Measurements from ENCODE around the gene WAPL.
A peak's percentile ranks its signal among the peaks of the same experiment; 100 is the strongest.

The WAPL gene

GRCh38 chr10:86461963-86462804 lies 59.4 kb downstream of the WAPL start:
- no peak for DNase-seq (ENCODE audit: low spot score)
- no peak for FAIRE-seq

DNA sequence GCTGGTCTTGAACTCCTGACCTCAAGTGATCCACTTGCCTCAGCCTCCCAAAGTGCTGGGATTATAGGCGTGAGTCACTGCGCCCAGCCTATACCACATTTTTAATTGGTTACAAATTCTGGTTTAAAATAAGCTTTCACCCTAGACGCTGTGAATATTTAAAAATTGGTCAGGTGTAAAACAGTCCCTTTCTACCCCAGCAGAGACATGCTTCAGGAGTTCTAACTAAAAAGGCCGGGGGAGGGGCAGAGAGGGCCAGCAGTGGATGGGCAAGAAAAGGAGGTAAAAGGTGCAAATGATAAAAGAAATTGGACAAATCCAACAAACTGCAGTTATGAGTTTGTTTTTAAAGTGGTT lies 70.0 kb downstream of the WAPL start:
- DNase-seq (ENCODE audit: low spot score) (no peak), FAIRE-seq (no peak)

GRCh38 chr10:86450806-86451603 lies 70.6 kb downstream of the WAPL start:
- no peak for FAIRE-seq
- no peak for DNase-seq (ENCODE audit: low spot score)

DNA sequence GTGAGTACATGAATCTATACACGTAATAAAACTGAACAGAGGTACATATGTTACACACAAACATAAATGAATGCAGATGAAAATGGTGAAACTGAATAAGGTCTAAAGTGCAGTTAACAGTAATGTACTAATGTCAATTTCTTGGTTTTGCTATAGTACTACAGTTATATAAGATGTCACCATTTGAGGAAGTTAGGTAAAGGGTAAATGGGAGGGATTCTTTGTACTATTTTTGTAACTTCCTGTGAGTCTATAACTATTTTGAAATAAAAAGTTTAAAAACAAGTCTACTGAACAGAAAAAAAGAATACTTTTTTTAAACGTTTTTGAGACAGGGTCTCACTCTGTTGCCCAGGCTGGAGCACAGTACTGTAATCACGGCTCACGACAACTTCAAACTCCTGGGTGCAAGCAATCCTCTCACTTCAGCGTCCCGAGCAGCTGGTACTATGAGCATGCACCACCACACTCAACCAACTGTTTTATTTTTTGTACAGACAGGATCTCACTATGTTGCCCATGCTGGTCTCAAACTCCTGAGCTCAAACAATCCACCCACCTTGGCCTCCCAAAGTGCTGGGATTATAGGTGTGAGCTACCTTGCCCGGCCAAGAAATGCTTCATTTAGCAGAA lies 71.5 kb downstream of the WAPL start:
- no peak for FAIRE-seq
- no peak for DNase-seq (ENCODE audit: low spot score)

GRCh38 chr10:86447432-86447831 lies 74.2 kb downstream of the WAPL start:
- FAIRE-seq = no peak

DNA sequence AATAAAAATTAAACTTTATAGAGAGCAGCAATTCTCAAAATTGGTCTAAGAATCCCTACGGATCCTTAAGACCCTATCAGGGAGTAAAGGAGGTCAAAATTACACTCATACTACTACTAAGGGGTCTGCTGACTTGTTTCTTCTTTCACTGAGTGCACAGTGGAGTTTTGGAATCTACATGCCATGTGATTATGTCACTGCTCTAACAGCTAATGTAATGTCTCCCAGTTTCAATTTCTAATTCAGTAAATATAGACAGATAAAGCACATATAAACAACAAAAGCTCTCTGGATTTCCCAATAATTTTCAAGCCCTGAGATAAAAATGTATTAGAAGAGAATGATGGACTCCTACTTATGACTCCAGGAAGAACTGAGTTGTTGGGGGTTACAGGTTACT lies 74.6 kb downstream of the WAPL start:
- no peak for FAIRE-seq
- no peak for DNase-seq (ENCODE audit: low spot score)

More at GRCh38 chr10:86447432-86447831, 74.2 kb downstream of the WAPL start:
- DNase-seq (ENCODE audit: low spot score) = no peak

DNA sequence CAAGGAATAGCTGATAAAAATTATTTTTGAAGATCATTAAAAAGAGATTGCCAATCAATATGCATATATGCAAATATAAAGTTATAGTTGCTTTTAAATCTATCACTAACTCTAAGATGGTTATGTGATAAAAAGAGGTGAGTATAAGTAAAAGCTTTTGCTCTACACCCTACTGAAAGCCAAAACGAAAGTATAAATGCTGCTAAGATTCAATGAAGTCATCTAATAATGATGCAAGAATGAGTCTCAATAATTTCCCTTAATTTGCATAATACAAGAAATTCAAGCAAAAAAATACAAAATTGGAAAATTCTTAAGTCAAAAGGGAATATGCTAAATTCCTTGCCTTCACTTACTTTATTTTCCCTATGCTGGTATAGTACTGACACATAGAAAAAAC lies 75.2 kb downstream of the WAPL start:
- DNase-seq (ENCODE audit: low spot score) = no peak
- no peak for FAIRE-seq

- DNase-seq (ENCODE audit: low spot score) = no peak
- no peak for FAIRE-seq
These were observed 77.7 kb downstream of the WAPL start for GRCh38 chr10:86443936-86444335.

GRCh38 chr10:86443069-86443468 lies 78.5 kb downstream of the WAPL start:
- no peak for DNase-seq (ENCODE audit: low spot score)
- FAIRE-seq = no peak

DNA sequence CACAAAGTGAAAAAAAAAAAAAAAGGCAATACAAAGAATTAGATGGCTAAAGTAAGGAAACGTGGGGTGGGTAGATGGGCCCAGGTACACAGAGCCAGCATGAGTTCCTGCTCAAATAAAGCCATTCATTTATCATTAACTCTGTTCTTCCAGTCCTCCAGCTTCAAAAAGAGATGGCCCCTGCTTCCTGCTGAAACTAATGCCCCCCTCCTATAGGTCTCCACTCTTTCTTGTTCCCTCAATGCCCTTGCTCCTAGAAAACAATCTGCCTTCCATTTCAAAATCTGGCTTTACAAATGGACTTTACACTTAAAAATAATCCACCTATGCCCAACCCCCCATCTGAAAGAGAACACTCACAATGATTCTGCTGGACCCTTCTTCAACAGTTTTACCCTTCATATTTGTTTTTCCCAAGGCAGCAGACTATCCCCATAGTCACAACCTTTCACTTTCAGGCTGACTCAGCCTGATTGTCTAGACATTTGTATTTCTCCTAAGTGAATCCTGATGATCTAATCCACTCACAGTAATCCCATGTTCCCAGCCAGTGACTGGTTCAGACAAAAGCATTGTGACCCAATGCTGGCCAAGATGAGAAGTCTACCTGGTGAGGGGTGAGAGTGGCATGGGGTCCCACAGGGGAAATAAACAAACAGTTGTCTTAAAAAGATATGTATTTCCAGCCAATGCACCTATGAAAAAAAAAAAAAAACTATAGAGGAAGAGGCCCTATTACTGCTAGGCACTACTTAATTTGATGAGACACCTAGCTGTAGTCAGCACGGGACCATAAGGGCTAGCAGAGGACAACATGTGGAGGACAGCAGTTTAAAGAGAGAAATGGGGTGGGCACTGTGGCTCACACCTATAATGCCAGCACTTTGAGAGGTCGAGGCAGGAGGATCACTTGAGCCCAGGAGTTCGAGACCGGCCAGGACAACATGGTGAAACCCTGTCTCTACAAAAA lies 80.4 kb downstream of the WAPL start:
- DNase-seq (ENCODE audit: low spot score) = peak; percentile 28

DNA sequence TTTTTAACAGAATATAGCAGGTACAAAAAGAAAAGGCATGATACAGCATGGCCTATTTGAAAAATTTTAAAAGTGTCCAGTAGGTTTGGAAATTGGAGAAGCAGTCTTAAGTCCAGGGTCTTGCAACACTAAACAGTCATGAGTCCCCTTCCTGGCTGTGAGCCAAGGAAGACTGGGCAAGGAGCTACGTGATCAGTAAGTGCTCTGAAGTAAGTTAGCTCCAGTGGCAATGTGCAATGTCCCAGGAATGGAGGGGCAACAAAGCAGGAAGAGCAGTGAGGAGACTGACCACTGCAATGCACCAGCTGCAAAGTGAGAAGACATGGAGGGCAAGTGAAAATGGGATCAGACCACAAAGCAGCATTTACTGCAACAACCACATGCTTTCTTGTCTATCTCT lies 82.0 kb downstream of the WAPL start:
- no peak for DNase-seq (ENCODE audit: low spot score)
- FAIRE-seq = peak; percentile 44

More for the DNA sequence above, 80.4 kb downstream of the WAPL start:
- FAIRE-seq = no peak

GRCh38 chr10:86438091-86438749 lies 83.4 kb downstream of the WAPL start:
- FAIRE-seq = no peak

GRCh38 chr10:86437447-86437846 lies 84.1 kb downstream of the WAPL start:
- no peak for DNase-seq (ENCODE audit: low spot score)
- no peak for FAIRE-seq

More at GRCh38 chr10:86438091-86438749, 83.4 kb downstream of the WAPL start:
- DNase-seq (ENCODE audit: low spot score) = no peak

GRCh38 chr10:86436963-86437362 lies 84.6 kb downstream of the WAPL start:
- no peak for FAIRE-seq
- DNase-seq (ENCODE audit: low spot score) = no peak

DNA sequence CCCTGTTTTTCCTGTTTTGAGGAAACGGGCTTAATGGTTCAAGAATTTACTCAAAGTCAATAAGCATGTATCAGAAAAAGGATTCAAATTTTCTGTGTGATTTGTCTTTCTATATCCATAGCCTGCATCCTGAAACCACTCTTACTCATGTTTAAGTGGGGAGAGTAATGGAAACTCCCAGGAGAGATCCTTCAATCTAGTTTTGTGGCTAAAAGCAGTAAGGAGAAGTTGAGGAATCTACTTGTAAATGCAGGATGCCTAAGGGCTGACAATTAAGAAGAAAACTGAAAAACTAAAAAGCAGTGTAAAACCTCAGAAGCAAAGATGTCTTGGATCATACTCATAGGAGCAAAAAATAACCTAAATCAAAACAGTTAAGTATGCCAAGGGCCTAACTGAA lies 86.9 kb downstream of the WAPL start:
- FAIRE-seq = no peak
- DNase-seq (ENCODE audit: low spot score) = no peak

DNA sequence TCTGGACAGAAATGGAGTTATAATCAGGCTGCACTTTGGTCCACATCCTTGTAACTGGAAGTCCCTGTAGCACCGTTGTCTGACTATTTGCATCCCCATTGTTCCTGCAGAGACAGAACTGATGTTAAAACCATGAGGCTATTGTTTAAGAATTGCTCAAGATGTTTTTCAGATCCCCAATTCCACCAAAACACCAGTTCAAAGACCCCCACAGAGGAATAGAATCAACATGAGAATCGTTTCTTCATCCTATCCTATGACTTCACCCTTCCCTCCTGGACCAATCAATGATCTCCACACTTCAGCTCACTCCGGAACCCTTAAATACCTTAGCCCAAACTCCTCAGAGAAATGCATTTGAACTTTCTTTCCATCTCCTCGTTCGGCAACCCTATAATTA lies 97.9 kb downstream of the WAPL start:
- DNase-seq (ENCODE audit: low spot score) (no peak), FAIRE-seq (no peak)

GRCh38 chr10:86419101-86419500 lies 102.5 kb downstream of the WAPL start:
- FAIRE-seq (no peak), DNase-seq (ENCODE audit: low spot score) (no peak)

DNA sequence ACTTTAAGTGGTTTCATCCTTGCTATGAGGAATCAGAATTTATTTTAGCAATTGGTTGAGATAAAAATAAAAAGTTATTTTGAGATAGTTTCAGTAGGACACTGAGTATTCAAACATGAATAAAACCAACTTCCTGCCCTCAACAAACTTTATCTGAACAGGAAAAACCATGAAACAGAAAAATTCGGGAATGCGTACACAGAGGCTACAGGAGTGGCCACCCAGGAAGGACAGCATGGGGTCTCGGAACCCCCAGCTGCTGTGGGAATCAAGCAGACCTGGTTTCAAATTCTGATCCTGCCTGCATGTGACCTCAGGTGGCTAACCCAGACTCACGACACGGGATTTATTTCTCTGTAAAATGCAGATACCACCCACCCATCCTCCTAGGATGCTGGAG lies 106.0 kb downstream of the WAPL start:
- DNase-seq (ENCODE audit: low spot score) (no peak), FAIRE-seq (no peak)

DNA sequence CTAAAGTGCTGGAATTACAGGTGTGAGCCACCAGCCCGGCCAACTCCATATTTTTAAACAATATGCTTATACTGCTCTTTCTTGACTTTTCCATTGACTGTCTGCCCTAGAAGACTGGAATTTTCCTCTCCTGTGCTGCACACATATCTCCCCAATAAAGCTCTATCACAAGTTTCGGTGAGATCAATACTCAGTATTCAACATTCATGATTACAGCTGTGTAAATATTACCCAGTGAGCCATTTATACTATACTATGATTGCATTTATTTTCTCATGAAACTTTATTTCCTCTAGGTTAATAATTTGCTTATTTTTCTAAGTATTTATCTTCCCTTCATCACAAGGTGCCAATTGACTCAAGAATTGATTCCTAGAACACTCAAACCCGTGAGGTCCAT lies 106.5 kb downstream of the WAPL start:
- no peak for DNase-seq (ENCODE audit: low spot score)
- no peak for FAIRE-seq

GRCh38 chr10:86413046-86413728 lies 108.4 kb downstream of the WAPL start:
- FAIRE-seq = no peak
- DNase-seq (ENCODE audit: low spot score) = no peak
